ENCODE data around the gene ZNF219. TPM values are rescaled to one million over a fixed set of nuclear protein-coding genes. Genes with fewer than 3 reads are reported as not detected.

The ZNF219 gene
- total RNA-seq, 1 donor from 2014 or later: 1.6 TPM

GRCh38 chr14:21106498-21107282 lies 8.2 kb upstream of the ZNF219 start:
- ATAC-seq (ENCODE audit: low read depth): no peak
- ChIA-PET CTCF (interaction anchor here (4.6 to 14.7 kb wide), 4 partner anchors 14 to 91 kb away, joined by 62 to 257 read pairs (median 108); partner anchors contain the start of gene ARHGEF40), POLR2A (no interaction called here)
- H3K4me1 Mint-ChIP-seq: peaks cover 15% of the 10 kb centered on the region
- TF ChIP-seq, protein P1, sequence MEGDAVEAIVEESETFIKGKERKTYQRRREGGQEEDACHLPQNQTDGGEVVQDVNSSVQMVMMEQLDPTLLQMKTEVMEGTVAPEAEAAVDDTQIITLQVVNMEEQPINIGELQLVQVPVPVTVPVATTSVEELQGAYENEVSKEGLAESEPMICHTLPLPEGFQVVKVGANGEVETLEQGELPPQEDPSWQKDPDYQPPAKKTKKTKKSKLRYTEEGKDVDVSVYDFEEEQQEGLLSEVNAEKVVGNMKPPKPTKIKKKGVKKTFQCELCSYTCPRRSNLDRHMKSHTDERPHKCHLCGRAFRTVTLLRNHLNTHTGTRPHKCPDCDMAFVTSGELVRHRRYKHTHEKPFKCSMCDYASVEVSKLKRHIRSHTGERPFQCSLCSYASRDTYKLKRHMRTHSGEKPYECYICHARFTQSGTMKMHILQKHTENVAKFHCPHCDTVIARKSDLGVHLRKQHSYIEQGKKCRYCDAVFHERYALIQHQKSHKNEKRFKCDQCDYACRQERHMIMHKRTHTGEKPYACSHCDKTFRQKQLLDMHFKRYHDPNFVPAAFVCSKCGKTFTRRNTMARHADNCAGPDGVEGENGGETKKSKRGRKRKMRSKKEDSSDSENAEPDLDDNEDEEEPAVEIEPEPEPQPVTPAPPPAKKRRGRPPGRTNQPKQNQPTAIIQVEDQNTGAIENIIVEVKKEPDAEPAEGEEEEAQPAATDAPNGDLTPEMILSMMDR (IDR thresholded peaks at IDR 0.05): no peak
- DNase-seq: peak; percentile 56
- H3K36me3 Mint-ChIP-seq (ENCODE audit: low read depth): no peaks in the 10 kb centered on the region
- H3K9me3 Mint-ChIP-seq: no peaks in the 10 kb centered on the region
- intact Hi-C loops (cut with micrococcal nuclease): loop anchor here (10.0 kb wide), 3 partner anchors 158 to 652 kb away; partner anchors contain the start of genes APEX1, HNRNPC, OSGEP and RNASE6
- peak overlapping the region; percentile 59 for H3K27ac Mint-ChIP-seq
- H3K4me3 Mint-ChIP-seq: peak overlapping the region; percentile 52
- H3K27me3 Mint-ChIP-seq: peaks cover under 1% of the 10 kb centered on the region

- H3K36me3 Mint-ChIP-seq (ENCODE audit: low read depth): no peaks in the 10 kb centered on the region
- DNase-seq (no peak), ATAC-seq (ENCODE audit: low read depth) (no peak)
- H3K4me1 Mint-ChIP-seq: peaks cover 15% of the 10 kb centered on the region
- TF ChIP-seq, protein P1 (IDR thresholded peaks at IDR 0.05): no peak
- ChIA-PET CTCF (interaction anchor here (4.6 to 14.7 kb wide), 4 partner anchors 13 to 90 kb away, joined by 62 to 257 read pairs (median 108); partner anchors contain the start of gene ARHGEF40), POLR2A (no interaction called here)
- no peak overlapping the region for H3K4me3 Mint-ChIP-seq
- peaks cover 2% of the 10 kb centered on the region for H3K27me3 Mint-ChIP-seq
- H3K27ac Mint-ChIP-seq: no peak overlapping the region
- intact Hi-C loops (cut with micrococcal nuclease): loop anchor here (10.0 kb wide), 3 partner anchors 159 to 651 kb away; partner anchors contain the start of genes APEX1, HNRNPC, OSGEP and RNASE6
- H3K9me3 Mint-ChIP-seq: no peaks in the 10 kb centered on the region
These were observed 7.7 kb upstream of the ZNF219 start for GRCh38 chr14:21106176-21106497.

- no peak overlapping the region for H3K27ac Mint-ChIP-seq
These were observed 6.6 kb upstream of the ZNF219 start for GRCh38 chr14:21105095-21105494.

GRCh38 chr14:21104448-21105060 lies 6.1 kb upstream of the ZNF219 start:
- DNase-seq: no peak
- Mint-ChIP-seq H3K9me3 (no peaks in the 10 kb centered on the region), H3K27ac (peak overlapping the region; percentile 90), H3K4me1 (peaks cover 15% of the 10 kb centered on the region), H3K27me3 (peaks cover 10% of the 10 kb centered on the region), H3K36me3 (ENCODE audit: low read depth) (no peaks in the 10 kb centered on the region), H3K4me3 (peak overlapping the region; percentile 79)
- CTCF ChIA-PET: interaction anchor here (0.8 to 14.7 kb wide), 13 partner anchors 9 to 409 kb away, joined by 3 to 257 read pairs (median 7); partner anchors contain the start of gene ARHGEF40
- TF ChIP-seq, protein P1 (IDR thresholded peaks at IDR 0.05): peak; percentile 77
- POLR2A ChIA-PET: interaction anchor here (0.5 to 2.9 kb wide), 10 partner anchors 12 to 423 kb away, joined by 3 to 29 read pairs (median 6); partner anchors contain the start of genes ARHGEF40, METTL3 and NDRG2
- intact Hi-C loops (cut with micrococcal nuclease): loop anchor here (1.0 to 10.0 kb wide), 10 partner anchors 12 to 650 kb away; partner anchors contain the start of genes APEX1, HNRNPC, METTL17 and OSGEP
- peak; percentile 49 for ATAC-seq (ENCODE audit: low read depth)

More at GRCh38 chr14:21105095-21105494, 6.6 kb upstream of the ZNF219 start:
- no peak for DNase-seq
- H3K4me3 Mint-ChIP-seq: no peak overlapping the region
- no peaks in the 10 kb centered on the region for H3K9me3 Mint-ChIP-seq
- no peak for ATAC-seq (ENCODE audit: low read depth)
- TF ChIP-seq, protein P1 (IDR thresholded peaks at IDR 0.05): no peak
- peaks cover 15% of the 10 kb centered on the region for H3K4me1 Mint-ChIP-seq
- intact Hi-C loops (cut with micrococcal nuclease): loop anchor here (10.0 kb wide), 3 partner anchors 160 to 650 kb away; partner anchors contain the start of genes APEX1, HNRNPC, OSGEP and RNASE6
- POLR2A ChIA-PET: interaction anchor here (0.5 to 2.9 kb wide), 7 partner anchors 13 to 285 kb away, joined by 3 to 29 read pairs (median 16); partner anchors contain the start of genes ARHGEF40 and NDRG2
- no peaks in the 10 kb centered on the region for H3K36me3 Mint-ChIP-seq (ENCODE audit: low read depth)
- H3K27me3 Mint-ChIP-seq: peaks cover 8% of the 10 kb centered on the region
- CTCF ChIA-PET: interaction anchor here (0.8 to 14.7 kb wide), 13 partner anchors 9 to 409 kb away, joined by 3 to 257 read pairs (median 7); partner anchors contain the start of gene ARHGEF40
